GM19238 (cell line): ENCODE results near the gene OXLD1.
"Not testable (repeated sequence)": the region's sequence is repeated elsewhere in the genome, so short reads cannot be mapped to it uniquely, and the experiment has no call there.

ENCODE experiments used
- DNase-seq: peaks from one replicate; pipeline ENCODE4 v3.0.0; 2011; ENCODE audit warnings: low spot score; ENCODE audit not compliant: insufficient read length

Gene OXLD1

DNA sequence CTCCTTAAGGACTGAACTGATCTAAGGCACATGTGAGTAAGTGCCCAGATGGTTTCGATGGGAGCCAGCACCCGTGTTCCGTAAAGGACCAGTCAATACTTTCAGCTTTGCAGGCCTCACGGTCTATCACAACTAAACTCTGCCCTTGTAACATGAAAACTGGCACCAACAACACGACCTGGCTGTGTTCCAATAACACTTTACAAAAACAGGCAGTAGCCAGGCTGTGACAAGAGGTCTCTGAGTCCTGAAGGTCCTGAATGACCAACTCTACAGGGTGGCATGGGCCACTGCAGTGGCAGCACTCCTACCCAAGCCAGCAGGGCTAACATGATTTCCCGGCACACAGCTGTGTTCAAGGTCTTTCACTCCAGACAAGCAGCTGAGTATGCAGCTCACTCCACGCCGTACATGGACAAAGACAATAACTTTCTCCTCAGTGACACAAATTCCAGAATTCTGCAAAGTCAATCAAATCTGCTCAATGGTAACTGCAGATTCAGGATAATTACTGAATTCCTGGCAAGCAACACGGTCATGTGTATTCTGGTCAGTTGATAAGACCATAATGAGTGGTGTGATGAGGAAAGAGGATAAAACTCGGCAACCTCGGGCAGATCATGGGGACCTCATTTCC, 44.8 kb downstream of the OXLD1 start:
- no peak for DNase-seq

DNA sequence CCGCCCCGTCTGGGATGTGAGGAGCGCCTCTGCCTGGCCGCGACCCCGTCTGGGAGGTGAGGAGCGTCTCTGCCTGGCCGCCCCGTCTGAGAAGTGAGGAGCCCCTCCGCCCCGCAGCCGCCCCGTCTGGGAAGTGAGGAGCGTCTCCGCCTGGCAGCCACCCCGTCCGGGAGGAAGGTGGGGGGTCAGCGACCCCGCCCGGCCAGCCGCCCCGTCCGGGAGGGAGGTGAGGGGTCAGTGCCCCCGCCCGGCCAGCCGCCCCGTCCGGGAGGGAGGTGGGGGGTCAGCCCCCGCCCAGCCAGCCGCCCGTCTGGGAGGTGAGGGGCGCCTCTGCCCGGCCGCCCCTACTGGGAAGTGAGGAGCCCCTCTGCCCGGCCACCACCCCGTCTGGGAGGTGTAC, 48.1 kb downstream of the OXLD1 start:
- not testable (repeated sequence) for DNase-seq

DNA sequence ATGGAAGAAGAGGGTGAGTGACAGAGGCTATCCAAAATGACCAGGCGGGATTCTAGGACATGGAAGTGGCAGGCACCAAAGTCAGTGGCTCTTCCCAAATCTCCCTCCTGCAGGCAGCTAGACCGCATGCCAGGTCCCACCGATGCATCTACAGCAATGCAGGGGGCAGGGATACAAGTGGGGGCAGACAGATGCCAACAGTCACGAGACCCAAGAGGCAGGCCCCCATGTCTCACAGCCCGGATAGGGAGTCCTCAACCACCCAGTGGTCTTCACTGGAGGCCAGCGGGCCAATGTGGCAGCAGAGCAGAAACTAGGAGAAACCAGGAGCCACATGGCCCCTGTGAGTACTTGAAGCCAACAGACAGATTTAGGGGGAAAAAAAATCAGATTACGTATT, 49.5 kb downstream of the OXLD1 start:
- no peak for DNase-seq

DNA sequence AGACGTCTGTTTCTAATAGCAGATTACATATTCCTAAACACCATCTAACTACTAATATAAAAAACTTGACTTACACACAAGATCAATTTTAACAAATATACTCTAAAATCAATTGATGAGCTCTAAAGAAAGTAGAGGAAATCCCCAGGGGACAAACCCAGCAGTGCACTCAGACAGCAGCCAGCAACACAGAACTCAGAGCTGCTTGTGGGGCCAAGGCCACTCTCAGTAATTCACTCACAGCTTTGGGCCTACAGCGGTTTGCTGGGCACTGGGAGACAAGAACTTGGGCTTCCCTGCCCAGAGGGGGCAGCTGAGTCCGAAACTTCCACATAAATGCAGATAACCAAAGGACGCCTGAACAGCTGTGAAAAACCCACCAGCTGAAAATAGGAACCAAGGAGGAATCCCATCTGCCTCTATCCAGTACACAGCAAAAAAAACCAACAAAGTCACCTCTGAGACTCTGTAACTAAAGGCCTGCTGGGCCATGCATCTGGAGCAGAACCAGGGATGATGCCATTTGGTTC, 50.9 kb downstream of the OXLD1 start:
- DNase-seq: no peak
